Heart left ventricle (tissue), 16 donors: Measurements from ENCODE around the gene LAMB4. TPM values are rescaled to one million over a fixed set of nuclear protein-coding genes. Genes with fewer than 3 reads are reported as not detected.

Source experiments
- ATAC-seq, 4 donors: fragments of 200-7000 bp; cut with Tn5 transposase; one replicate each; pipeline ENCODE4 v1.9.1; 2020 to 2022; ENCODE audit warnings: moderate library complexity in 4 of 4, mild to moderate bottlenecking in 3 of 4, moderate number of reproducible peaks in 1 of 4
- DNase-seq, 5 donors: peaks; one replicate each; pipeline ENCODE4 v3.0.0-alpha.2; 2020
- H3K27ac ChIP-seq, 12 donors: fragments of 200-600 bp; sonication (generic) in 4 of 12; one replicate each; pipeline versions ENCODE4 v1.5.0 to v1.8.0; 2016 to 2022; ENCODE audit warnings: mild to moderate bottlenecking in 2 of 12
- H3K27me3 ChIP-seq, 9 donors: fragments of 200-600 bp; sonication (generic) in 2 of 9; one replicate each; pipeline versions ENCODE4 v1.5.1 to v1.8.0; 2016 to 2022; ENCODE audit warnings: mild to moderate bottlenecking in 3 of 9
- H3K36me3 ChIP-seq, 9 donors: fragments of 200-600 bp; sonication (generic) in 2 of 9; one replicate each; pipeline versions ENCODE4 v1.5.0 to v1.8.0; 2018 to 2022; ENCODE audit warnings: mild to moderate bottlenecking in 2 of 9
- H3K4me1 ChIP-seq, 12 donors: fragments of 200-600 bp; sonication (generic) in 4 of 12; one replicate each; pipeline versions ENCODE4 v1.5.0 to v1.8.0; 2016 to 2022; ENCODE audit warnings: mild to moderate bottlenecking in 3 of 12
- H3K4me3 ChIP-seq, 12 donors: fragments of 200-600 bp; sonication (generic) in 4 of 12; one replicate each; pipeline versions ENCODE4 v1.5.0 to v1.8.0; 2017 to 2022; ENCODE audit warnings: mild to moderate bottlenecking in 9 of 12, moderate library complexity in 4 of 12
- H3K9me3 ChIP-seq, 12 donors: fragments of 200-600 bp; sonication (generic) in 4 of 12; one replicate each; pipeline versions ENCODE4 v1.5.0 to v1.8.0; 2016 to 2022; ENCODE audit warnings: mild to moderate bottlenecking in 1 of 12
- CTCF ChIP-seq, 12 donors: fragments of 200-600 bp; sonication (generic) in 4 of 12; IDR thresholded peaks; one replicate each; pipeline versions ENCODE4 v1.5.0 to v1.8.0; 2018 to 2022; ENCODE audit warnings: antibody characterized with exemption in 12 of 12, mild to moderate bottlenecking in 5 of 12
- POLR2A ChIP-seq, 2 donors: fragments of 450-650 bp; IDR thresholded peaks; one replicate each; pipeline ENCODE4 v1.6.1; 2017; ENCODE audit warnings: antibody characterized with exemption in 2 of 2, mild to moderate bottlenecking in 2 of 2, moderate library complexity in 2 of 2
- WGBS, 4 donors: extraction: QIAGEN DNeasy Blood & Tissue Kit in 2 of 4; methylation state at CpG; one replicate each; pipeline versions ENCODE4 v1.1.5 to v1.1.7; 2013 to 2018; 5-methylcytosine and 5-hydroxymethylcytosine counted together
- intact Hi-C, 10 donors: fragments of 100-400 bp; cut with DNase I; formaldehyde crosslinking; loops; one replicate each; pipeline versions ENCODE4 v1.11.1 to v1.14.2; 2022
- polyA plus RNA-seq, 2 donors: library from polyadenylated mRNA; stranded (reverse); fragments of 200-250 nt; gene quantifications; one replicate each; pipeline ENCODE4 v1.2.3, GENCODE V29; 2013
- total RNA-seq, 9 donors: library from RNA; depleted of rRNA in 2 of 9; stranded (reverse); fragments of >200 nt in 2 of 9; fragmentation: NEBNext Ultra II Directional in 3 of 9; extraction: Animal tissue kit (Norgen Biotek cat#: 25700) in 3 of 9; gene quantifications; one replicate each; pipeline versions ENCODE4 v1.1.0 to v1.2.4, GENCODE V29; 2016 to 2023
- donor health status: ischemic (EF 13 %, LVEDD 7.1; RV severe dilation, severe dysfunction).
- donor health status: healthy with polysubstance abuse.
- donor health status: DM: no; HTN: yes; CAD: no.
- donor health status: DM: no; HTN: no; CAD: no.
- donor health status: ischemic (EF 25% LVEDD 6.9; RV normal size, moderate dysfunction).
- donor health status: ischemic (EF 25% LVEDD 5.7; RV mildly dilated, moderate dysfunction).
- donor health status: healthy.
- donor health status: DM: yes; HTN: yes; CAD: no.
- donor health status: ischemic (EF 35%, LVEDD 5.7; RV mildly dilated, moderate dysfunction).
- donor health status: nonischemic (EF 11% LVEDD 7.7; RV severe dilation, severe dysfunction).
- donor health status: DM: yes; HTN: yes; CAD: no.
- donor health status: PGD.
- donor health status: ischemic (EF 29% LVEDD 5.4; RV normal size, mild dysfunction).
- donor health status: nonischemic (EF 23%, LVEDD 6.1; RV moderate dilation, normal function).

Gene LAMB4
- total and polyA plus RNA-seq, 11 donors = 0.19 to 0.31 (median 0.26) TPM; not detected in 4

DNA sequence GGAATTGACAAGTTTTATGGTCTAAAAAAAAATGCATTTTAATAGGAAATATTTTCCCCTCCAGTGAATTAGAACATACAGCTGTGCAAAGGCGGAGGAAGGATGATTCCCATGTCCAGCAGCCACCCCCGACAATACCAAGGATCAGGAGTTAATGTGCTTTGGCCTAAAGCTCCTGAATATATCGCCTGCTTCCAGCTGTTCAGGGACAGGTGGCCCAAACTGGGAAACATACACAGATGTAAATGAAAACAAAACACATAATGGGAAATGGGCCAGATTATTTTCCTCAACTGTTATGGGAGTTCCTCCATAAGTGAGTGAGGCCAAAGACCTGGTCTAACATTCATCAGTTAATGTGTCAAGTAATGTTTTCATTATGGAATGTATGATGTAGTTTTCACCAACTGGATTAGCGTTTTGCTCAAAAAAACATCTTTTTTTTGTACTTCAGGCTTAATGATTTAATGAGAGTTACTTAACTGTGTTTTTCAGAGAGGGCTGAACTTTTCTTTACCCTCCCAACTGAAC, 72.1 kb downstream of the LAMB4 start:
- TF ChIP-seq CTCF (IDR thresholded peaks at IDR 0.05) = no peak
- no peak for TF ChIP-seq POLR2A (IDR thresholded peaks at IDR 0.05)
- peak in 2 of 4 donors; percentile 55 to 62 for ATAC-seq
- WGBS, 4 donors = 67 to 79% (median 73%) methylated on average over 4 of the region's 4 CpGs

GRCh38 chr7:108055611-108056021, 74.5 kb downstream of the LAMB4 start:
- WGBS, 4 donors = 34 to 58% (median 48%) methylated on average over 7 of the region's 7 CpGs
- peaks cover 0 to 9% (median 0%) of the 10 kb centered on the region in 12 donors for H3K4me1 ChIP-seq
- H3K27me3 ChIP-seq = no peaks in the 10 kb centered on the region
- ATAC-seq (peak in 2 of 4 donors; percentile 63 to 77), DNase-seq (no peak)
- no peaks in the 10 kb centered on the region for H3K36me3 ChIP-seq
- intact Hi-C loops = no loop called here
- no peaks in the 10 kb centered on the region for H3K9me3 ChIP-seq
- H3K27ac ChIP-seq = no peak overlapping the region
- TF ChIP-seq CTCF (IDR thresholded peaks at IDR 0.05) = no peak
- TF ChIP-seq POLR2A (IDR thresholded peaks at IDR 0.05) = no peak
- no peak overlapping the region for H3K4me3 ChIP-seq

More for the DNA sequence above, 72.1 kb downstream of the LAMB4 start:
- Histone ChIP-seq H3K4me1 (peaks cover 0 to 9% (median 0%) of the 10 kb centered on the region in 12 donors), H3K9me3 (no peaks in the 10 kb centered on the region), H3K27me3 (no peaks in the 10 kb centered on the region), H3K27ac (peak overlapping the region in 1 of 12 donors; percentile 5), H3K4me3 (no peak overlapping the region), H3K36me3 (no peaks in the 10 kb centered on the region)
- intact Hi-C loops = no loop called here
- DNase-seq = no peak

GRCh38 chr7:108054537-108054936, 75.6 kb downstream of the LAMB4 start:
- no peak overlapping the region for H3K4me3 ChIP-seq
- no peak overlapping the region for H3K27ac ChIP-seq
- H3K4me1 ChIP-seq = peaks cover 0 to 9% (median 0%) of the 10 kb centered on the region in 12 donors
- no peaks in the 10 kb centered on the region for H3K9me3 ChIP-seq
- no peak for ATAC-seq
- TF ChIP-seq CTCF (IDR thresholded peaks at IDR 0.05) (no peak), POLR2A (IDR thresholded peaks at IDR 0.05) (no peak)
- H3K27me3 ChIP-seq = no peaks in the 10 kb centered on the region
- H3K36me3 ChIP-seq = no peaks in the 10 kb centered on the region
- intact Hi-C loops = no loop called here
- 93 to 97% (median 95%) methylated on average over 1 of the region's 1 CpG for WGBS, 4 donors
- no peak for DNase-seq

DNA sequence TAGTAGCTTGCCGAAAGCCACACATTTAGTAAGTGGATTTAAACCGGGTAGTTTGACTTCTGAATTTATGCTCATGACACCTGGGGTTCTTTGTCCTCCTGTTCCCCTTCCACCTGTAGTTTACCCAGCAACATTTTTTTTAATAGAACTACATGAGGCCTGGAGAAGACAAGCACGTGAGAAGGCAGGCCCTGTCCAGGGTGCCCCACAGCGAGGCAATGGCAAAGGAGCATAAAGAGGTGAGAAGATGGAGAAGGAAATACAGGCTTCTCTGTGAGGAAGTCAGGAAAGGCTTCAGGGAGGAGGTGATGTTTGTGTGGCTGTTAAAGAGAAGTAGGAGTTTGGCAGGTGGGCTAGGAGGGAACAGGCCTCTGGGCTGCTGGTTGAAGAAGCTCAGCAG, 76.9 kb downstream of the LAMB4 start:
- H3K36me3 ChIP-seq = no peaks in the 10 kb centered on the region
- no peaks in the 10 kb centered on the region for H3K9me3 ChIP-seq
- H3K27ac ChIP-seq = no peak overlapping the region
- DNase-seq = no peak
- intact Hi-C loops = no loop called here
- TF ChIP-seq POLR2A (IDR thresholded peaks at IDR 0.05) (no peak), CTCF (IDR thresholded peaks at IDR 0.05) (no peak)
- no peaks in the 10 kb centered on the region for H3K27me3 ChIP-seq
- ATAC-seq = no peak
- peaks cover 0 to 9% (median 0%) of the 10 kb centered on the region in 12 donors for H3K4me1 ChIP-seq
- H3K4me3 ChIP-seq = no peak overlapping the region
- 81 to 96% (median 94%) methylated on average over 4 of the region's 4 CpGs for WGBS, 4 donors
